ENCODE measurements around the gene CALML3. TPM values are rescaled to one million over a fixed set of nuclear protein-coding genes. Genes with fewer than 3 reads are reported as not detected.
"Not testable (repeated sequence)": the region's sequence is repeated elsewhere in the genome, so short reads cannot be mapped to it uniquely, and the experiment has no call there.

Gene CALML3
- total RNA-seq (2014; rRNA removed; shearing (Covaris generic); ENCODE audit: low replicate concordance), result not detected in 2 replicates

DNA sequence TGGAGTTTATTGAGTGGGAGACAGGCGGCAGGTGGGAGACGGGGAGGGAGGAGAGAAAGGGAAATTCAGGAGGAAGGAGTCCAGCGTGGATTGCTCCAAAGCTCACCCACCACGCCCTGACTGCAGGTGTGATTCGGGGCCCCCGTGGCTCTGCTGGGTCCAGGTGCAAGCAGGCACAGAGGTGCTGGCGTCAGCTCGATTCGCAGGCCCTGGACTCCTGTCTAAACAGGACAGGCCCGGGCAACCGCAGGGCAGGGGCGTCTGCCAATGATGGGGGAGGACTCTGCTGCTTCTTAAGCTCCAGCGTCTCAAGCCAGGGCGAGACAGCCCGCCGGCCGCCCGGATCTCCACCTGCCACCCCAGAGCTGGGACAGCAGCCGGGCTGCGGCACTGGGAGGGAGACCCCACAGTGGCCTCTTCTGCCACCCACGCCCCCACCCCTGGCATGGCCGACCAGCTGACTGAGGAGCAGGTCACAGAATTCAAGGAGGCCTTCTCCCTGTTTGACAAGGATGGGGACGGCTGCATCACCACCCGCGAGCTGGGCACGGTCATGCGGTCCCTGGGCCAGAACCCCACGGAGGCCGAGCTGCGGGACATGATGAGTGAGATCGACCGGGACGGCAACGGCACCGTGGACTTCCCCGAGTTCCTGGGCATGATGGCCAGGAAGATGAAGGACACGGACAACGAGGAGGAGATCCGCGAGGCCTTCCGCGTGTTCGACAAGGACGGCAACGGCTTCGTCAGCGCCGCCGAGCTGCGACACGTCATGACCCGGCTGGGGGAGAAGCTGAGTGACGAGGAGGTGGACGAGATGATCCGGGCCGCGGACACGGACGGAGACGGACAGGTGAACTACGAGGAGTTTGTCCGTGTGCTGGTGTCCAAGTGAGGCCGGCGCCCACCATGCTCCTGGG, at the start of gene CALML3:
Gene CALML3 (plus strand): TSS at position 321 of the 920 bp plus-strand sequence. CDS start 125 bp downstream, at position 446.
- no peak for DNase-seq (ENCODE audit: low read depth)
- in situ Hi-C loops (cut with HindIII; ENCODE audit: low pct_unique_long_range_greater_than_20kb, low sequenced_read_pairs), result no loop called here

DNA sequence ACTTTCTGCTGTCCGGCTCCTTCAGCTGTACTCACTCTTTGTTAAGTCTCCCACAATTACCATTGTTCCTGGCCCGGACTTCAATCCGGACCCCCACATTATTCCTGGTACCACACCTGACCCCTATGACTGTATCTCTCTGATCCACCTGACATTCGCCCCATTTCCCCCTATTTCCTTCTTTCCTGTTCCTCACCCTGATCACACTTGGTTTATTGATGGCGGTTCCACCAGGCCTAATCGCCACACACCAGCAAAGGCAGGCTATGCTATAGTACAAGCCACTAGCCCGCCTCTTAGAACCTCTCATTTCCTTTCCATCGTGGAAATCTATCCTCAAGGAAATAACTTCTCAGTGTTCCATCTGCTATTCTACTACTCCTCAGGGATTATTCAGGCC, 49.7 kb upstream of the CALML3 start:
- in situ Hi-C loops (cut with HindIII; ENCODE audit: low pct_unique_long_range_greater_than_20kb, low sequenced_read_pairs); DNase-seq (ENCODE audit: low read depth): not testable (repeated sequence)

GRCh38 chr10:5475974-5476807, 48.6 kb upstream of the CALML3 start:
- in situ Hi-C loops (cut with HindIII; ENCODE audit: low pct_unique_long_range_greater_than_20kb, low sequenced_read_pairs); DNase-seq (ENCODE audit: low read depth): not testable (repeated sequence)

GRCh38 chr10:5476918-5477525, 47.7 kb upstream of the CALML3 start:
- no peak for DNase-seq (ENCODE audit: low read depth)
- in situ Hi-C loops (cut with HindIII; ENCODE audit: low pct_unique_long_range_greater_than_20kb, low sequenced_read_pairs), result no loop called here

DNA sequence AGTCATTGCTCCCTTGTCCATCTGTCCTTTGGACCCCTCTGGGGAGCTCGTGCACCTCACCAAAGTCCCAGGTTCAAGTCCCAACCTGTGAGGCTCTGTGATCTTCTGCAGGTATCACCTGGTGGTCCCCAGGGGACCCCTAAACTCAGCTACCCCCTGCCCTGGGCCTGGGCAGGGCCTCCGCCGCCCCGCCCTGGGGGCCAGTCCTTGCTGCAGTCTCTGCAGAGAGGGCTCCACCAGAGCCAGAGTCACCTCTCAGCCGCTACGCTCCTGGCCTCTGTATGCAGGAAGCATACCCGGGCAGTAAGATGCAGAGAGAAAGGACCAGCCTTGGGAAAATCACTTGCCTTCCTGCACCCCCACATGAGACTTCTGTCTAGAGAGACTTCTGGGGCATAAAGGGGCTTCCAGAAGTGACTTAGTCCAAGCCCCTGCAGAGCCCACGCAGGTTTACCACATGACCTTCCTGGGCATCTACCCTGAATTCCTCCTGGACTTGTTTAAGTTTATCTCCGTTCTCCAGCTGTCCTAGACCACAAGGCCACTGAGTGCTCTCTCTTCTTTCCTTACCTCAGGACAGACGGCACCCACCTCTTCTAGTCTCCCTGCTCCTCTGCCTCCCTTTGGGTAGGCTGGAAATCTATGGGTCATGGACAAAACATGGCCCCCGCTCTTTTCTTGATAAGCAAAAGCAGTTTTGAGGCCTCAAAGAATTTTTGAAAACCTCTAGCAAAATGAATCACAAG, 46.6 kb upstream of the CALML3 start:
- in situ Hi-C loops (cut with HindIII; ENCODE audit: low pct_unique_long_range_greater_than_20kb, low sequenced_read_pairs), result no loop called here

GRCh38 chr10:5478694-5479305, 46.0 kb upstream of the CALML3 start:
- in situ Hi-C loops (cut with HindIII; ENCODE audit: low pct_unique_long_range_greater_than_20kb, low sequenced_read_pairs), result no loop called here
- no peak for DNase-seq (ENCODE audit: low read depth)

More for the DNA sequence above, 46.6 kb upstream of the CALML3 start:
- no peak for DNase-seq (ENCODE audit: low read depth)

- DNase-seq (ENCODE audit: low read depth), result no peak
- in situ Hi-C loops (cut with HindIII; ENCODE audit: low pct_unique_long_range_greater_than_20kb, low sequenced_read_pairs), result no loop called here
These were observed 45.1 kb upstream of the CALML3 start for GRCh38 chr10:5479481-5480161.

DNA sequence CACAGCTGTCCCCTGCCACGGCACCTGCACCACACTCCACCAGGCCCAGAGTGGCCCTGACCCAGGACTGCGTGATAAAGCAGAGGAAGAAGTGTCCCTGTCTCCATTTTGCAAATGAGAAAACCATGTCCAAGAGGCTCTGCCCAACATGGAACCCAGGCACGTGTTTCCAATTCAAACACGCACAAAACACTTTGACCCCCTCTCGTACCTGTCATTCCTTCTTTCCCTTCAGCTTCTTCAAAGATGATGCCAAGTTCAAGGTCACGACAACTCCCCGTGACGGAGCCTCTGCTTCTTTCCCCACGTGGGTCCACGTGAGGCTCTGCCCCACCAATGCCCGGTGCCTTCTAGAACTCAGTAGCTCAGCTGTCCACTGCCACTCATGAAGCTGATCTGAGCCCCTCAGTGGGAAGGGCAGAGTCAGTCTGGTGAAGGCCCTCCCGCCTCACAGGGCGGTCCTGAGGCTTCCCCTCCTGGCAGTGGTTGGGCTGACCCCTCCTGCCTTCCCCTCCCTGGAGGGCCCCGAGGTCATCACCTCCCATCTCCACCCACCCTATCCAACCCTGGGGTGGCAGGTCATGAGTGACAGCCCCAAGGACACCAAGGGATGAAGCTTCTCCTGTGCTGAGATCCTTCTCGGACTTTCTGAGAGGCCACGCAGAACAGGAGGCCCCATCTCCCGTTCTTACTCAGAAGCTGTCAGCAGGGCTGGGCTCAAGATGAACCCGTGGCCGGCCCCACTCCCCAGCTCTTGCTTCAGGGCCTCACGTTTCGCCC, 44.4 kb upstream of the CALML3 start:
- in situ Hi-C loops (cut with HindIII; ENCODE audit: low pct_unique_long_range_greater_than_20kb, low sequenced_read_pairs), result no loop called here
- no peak for DNase-seq (ENCODE audit: low read depth)

GRCh38 chr10:5481121-5481520, 43.6 kb upstream of the CALML3 start:
- DNase-seq (ENCODE audit: low read depth), result no peak
- in situ Hi-C loops (cut with HindIII; ENCODE audit: low pct_unique_long_range_greater_than_20kb, low sequenced_read_pairs), result no loop called here

GRCh38 chr10:5482016-5482415, 42.7 kb upstream of the CALML3 start:
- in situ Hi-C loops (cut with HindIII; ENCODE audit: low pct_unique_long_range_greater_than_20kb, low sequenced_read_pairs), result no loop called here
- DNase-seq (ENCODE audit: low read depth), result no peak

DNA sequence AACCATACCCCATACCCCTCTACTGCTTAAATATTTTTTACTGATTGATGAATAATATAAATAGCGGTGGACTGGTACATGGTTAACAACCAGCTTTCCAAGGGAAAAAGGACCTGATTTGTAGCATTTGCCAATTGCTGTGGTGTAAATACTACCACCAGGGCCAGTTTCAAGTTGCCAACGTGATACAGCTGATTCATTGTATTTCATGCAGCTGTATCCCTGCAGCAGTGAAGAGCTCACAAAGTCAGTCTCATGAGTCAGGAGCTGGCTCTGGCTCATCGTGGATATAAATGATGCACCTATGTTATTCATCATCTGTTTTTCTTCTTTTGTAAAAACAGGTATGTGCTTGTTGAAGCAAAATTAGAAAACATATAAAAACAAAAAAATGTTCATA, 40.6 kb upstream of the CALML3 start:
- in situ Hi-C loops (cut with HindIII; ENCODE audit: low pct_unique_long_range_greater_than_20kb, low sequenced_read_pairs), result no loop called here
- DNase-seq (ENCODE audit: low read depth), result no peak

- no peak for DNase-seq (ENCODE audit: low read depth)
- in situ Hi-C loops (cut with HindIII; ENCODE audit: low pct_unique_long_range_greater_than_20kb, low sequenced_read_pairs), result no loop called here
These were observed 39.5 kb upstream of the CALML3 start for GRCh38 chr10:5485290-5485689.

GRCh38 chr10:5485948-5486852, 38.6 kb upstream of the CALML3 start:
- in situ Hi-C loops (cut with HindIII; ENCODE audit: low pct_unique_long_range_greater_than_20kb, low sequenced_read_pairs), result no loop called here
- DNase-seq (ENCODE audit: low read depth), result no peak

- in situ Hi-C loops (cut with HindIII; ENCODE audit: low pct_unique_long_range_greater_than_20kb, low sequenced_read_pairs), result no loop called here
- DNase-seq (ENCODE audit: low read depth), result no peak
These were observed 37.9 kb upstream of the CALML3 start for GRCh38 chr10:5486853-5487235.

- DNase-seq (ENCODE audit: low read depth), result no peak
- in situ Hi-C loops (cut with HindIII; ENCODE audit: low pct_unique_long_range_greater_than_20kb, low sequenced_read_pairs), result no loop called here
These were observed 36.2 kb upstream of the CALML3 start for GRCh38 chr10:5488272-5489161.

Data from Caki2 (cell line).